HG02798 (cell line): ENCODE results near the gene TRAK1.

Experiments
- ATAC-seq: cut with Tn5 transposase; IDR thresholded peaks from one replicate; pipeline ENCODE4 v1.9.1; 2021; ENCODE audit warnings: mild to moderate bottlenecking; ENCODE audit not compliant: unreplicated experiment, poor library complexity

TRAK1 gene

GRCh38 chr3:42149532-42149931, 58.4 kb downstream of the TRAK1 start:
- ATAC-seq, result no peak

GRCh38 chr3:42149975-42150374, 58.8 kb downstream of the TRAK1 start:
- no peak for ATAC-seq

- ATAC-seq, result no peak
These were observed 60.5 kb downstream of the TRAK1 start for GRCh38 chr3:42151596-42152168.

GRCh38 chr3:42152193-42152592, 61.0 kb downstream of the TRAK1 start:
- no peak for ATAC-seq

GRCh38 chr3:42153039-42153438, 61.9 kb downstream of the TRAK1 start:
- no peak for ATAC-seq

- no peak for ATAC-seq
These were observed 66.7 kb downstream of the TRAK1 start for GRCh38 chr3:42157540-42158538.

- no peak for ATAC-seq
These were observed 68.0 kb downstream of the TRAK1 start for GRCh38 chr3:42159147-42159546.

GRCh38 chr3:42159706-42160472, 68.7 kb downstream of the TRAK1 start:
- peak; percentile 52 for ATAC-seq

GRCh38 chr3:42161050-42161935, 70.1 kb downstream of the TRAK1 start:
- ATAC-seq, result no peak

- no peak for ATAC-seq
These were observed 71.3 kb downstream of the TRAK1 start for GRCh38 chr3:42162462-42162861.

GRCh38 chr3:42163622-42164244, 72.6 kb downstream of the TRAK1 start:
- ATAC-seq, result no peak

- ATAC-seq, result no peak
These were observed 73.5 kb downstream of the TRAK1 start for GRCh38 chr3:42164656-42165055.

- no peak for ATAC-seq
These were observed 74.1 kb downstream of the TRAK1 start for GRCh38 chr3:42165211-42165610.

GRCh38 chr3:42166214-42166613, 75.1 kb downstream of the TRAK1 start:
- ATAC-seq, result no peak

GRCh38 chr3:42166662-42167300, 75.6 kb downstream of the TRAK1 start:
- ATAC-seq, result no peak

GRCh38 chr3:42169579-42170120, 78.5 kb downstream of the TRAK1 start:
- no peak for ATAC-seq

- no peak for ATAC-seq
These were observed 81.0 kb downstream of the TRAK1 start for GRCh38 chr3:42172047-42172654.

GRCh38 chr3:42173307-42173706, 82.2 kb downstream of the TRAK1 start:
- no peak for ATAC-seq
